B cell (primary cell): ENCODE results near the gene SENP5. TPM values are rescaled to one million over a fixed set of nuclear protein-coding genes. Genes with fewer than 3 reads are reported as not detected.
A peak's percentile ranks its signal among the peaks of the same experiment; 100 is the strongest.

ENCODE experiments used
- ATAC-seq: fragments of 200-7000 bp; cut with Tn5 transposase; one replicate; pipeline ENCODE4 v1.10.0; 2021; ENCODE audit warnings: low read depth, mild to moderate bottlenecking, moderate number of reproducible peaks, moderate library complexity
- CTCF ChIA-PET: fragments of 350-600 bp; sonication (Branson Sonifier 250); formaldehyde crosslinking; loops from one replicate; lab custom pipeline; 2021; ENCODE audit warnings: antibody characterized with exemption, inconsistent platforms; lab: Charles Lee
- POLR2A ChIA-PET: fragments of 350-600 bp; sonication (Branson Sonifier 250); formaldehyde crosslinking; loops from one replicate; lab custom pipeline; 2021; ENCODE audit warnings: antibody characterized with exemption; lab: Charles Lee
- DNase-seq: peaks from one replicate; pipeline ENCODE4 v3.0.0; 2013
- H2AFZ ChIP-seq: 2 replicates; pipeline ENCODE4 v1.6.1; 2012; ENCODE audit warnings: mild to moderate bottlenecking, low read depth, low read length; ENCODE audit not compliant: insufficient read depth, poor library complexity, severe bottlenecking
- H3K27ac ChIP-seq, 2 donors: 1 replicate in 1 of 2; 2 replicates in 1 of 2; pipeline ENCODE4 v1.5.1; 2012 to 2013; ENCODE audit warnings: low read length in 2 of 2, mild to moderate bottlenecking in 2 of 2, moderate library complexity in 1 of 2
- H3K27me3 ChIP-seq, 4 experiments: fragments of 200-600 bp in 1 of 4; sonication (generic) in 1 of 4; replicated peaks in 1 of 4; 1 replicate in 2 of 4; 2 replicates in 2 of 4; pipeline versions ENCODE4 v1.6.1 to v1.7.0; 2013 to 2016; ENCODE audit warnings: low read length in 3 of 4, mild to moderate bottlenecking in 2 of 4, mixed read lengths in 1 of 4, moderate library complexity in 1 of 4; ENCODE audit not compliant: insufficient read depth in 4 of 4, control insufficient read depth in 3 of 4; ENCODE audit errors: control extremely low read depth in 1 of 4
- H3K36me3 ChIP-seq, 2 experiments: replicated peaks in 1 of 2; 1 replicate in 1 of 2; 2 replicates in 1 of 2; pipeline versions ENCODE4 v1.6.1 to v1.7.1; 2013; ENCODE audit warnings: low read length in 1 of 2; ENCODE audit not compliant: insufficient read depth in 2 of 2, control insufficient read depth in 1 of 2; ENCODE audit errors: control extremely low read depth in 1 of 2, extremely low read depth in 1 of 2
- H3K4me1 ChIP-seq, 2 donors: fragments of 200-600 bp in 1 of 2; sonication (generic) in 1 of 2; 1 replicate in 1 of 2; 2 replicates in 1 of 2; pipeline versions ENCODE4 v1.5.1 to v1.6.1; 2013 to 2017; ENCODE audit warnings: low read length in 2 of 2; ENCODE audit not compliant: control insufficient read depth in 2 of 2, insufficient read depth in 2 of 2
- H3K4me2 ChIP-seq: replicated peaks from 2 replicates; pipeline ENCODE3; 2012; ENCODE audit warnings: mild to moderate bottlenecking, low read depth, low read length; ENCODE audit not compliant: poor library complexity, severe bottlenecking
- H3K4me3 ChIP-seq, 5 experiments: fragments of 200-600 bp in 1 of 5; sonication (generic) in 1 of 5; 1 replicate in 3 of 5; 2 replicates in 2 of 5; pipeline versions ENCODE4 v1.5.1 to v1.7.0; 2011 to 2016; ENCODE audit warnings: low read length in 4 of 5, mild to moderate bottlenecking in 4 of 5, low read depth in 2 of 5, control low read depth in 1 of 5, moderate library complexity in 1 of 5; ENCODE audit not compliant: insufficient read depth in 1 of 5; ENCODE audit errors: control extremely low read depth in 1 of 5, extremely low read depth in 1 of 5
- H3K79me2 ChIP-seq: fragments of 200-600 bp; sonication (generic); one replicate; pipeline ENCODE4 v1.6.0; 2016; ENCODE audit warnings: low read length; ENCODE audit not compliant: control insufficient read depth, insufficient read depth
- H3K9ac ChIP-seq: fragments of 200-600 bp; sonication (generic); 2 replicates; pipeline ENCODE4 v1.6.1; 2017; ENCODE audit warnings: mild to moderate bottlenecking, low read length, moderate library complexity
- H3K9me3 ChIP-seq, 3 donors: one replicate each; pipeline versions ENCODE4 v1.6.1 to v1.7.1; 2013; ENCODE audit warnings: low read length in 2 of 3; ENCODE audit not compliant: control insufficient read depth in 2 of 3, insufficient read depth in 1 of 3; ENCODE audit errors: control extremely low read depth in 1 of 3
- H4K20me1 ChIP-seq: 2 replicates; pipeline ENCODE4 v1.6.0; 2012; ENCODE audit warnings: mild to moderate bottlenecking, low read length; ENCODE audit not compliant: insufficient read depth, control insufficient read depth, poor library complexity, severe bottlenecking
- H3K27ac Mint-ChIP-seq: one replicate; pipeline ENCODE4 v1.8.0; 2021; ENCODE audit warnings: mixed read lengths
- H3K27me3 Mint-ChIP-seq: one replicate; pipeline ENCODE4 v1.8.0; 2021; ENCODE audit warnings: mixed read lengths
- H3K4me1 Mint-ChIP-seq: one replicate; pipeline ENCODE4 v1.8.0; 2021; ENCODE audit warnings: mixed read lengths
- H3K4me3 Mint-ChIP-seq: one replicate; pipeline ENCODE4 v1.8.0; 2021; ENCODE audit warnings: mixed read lengths
- H3K9me3 Mint-ChIP-seq: one replicate; pipeline ENCODE4 v1.8.0; 2022; ENCODE audit warnings: mixed read lengths; ENCODE audit not compliant: insufficient read depth
- EZH2 ChIP-seq: IDR thresholded peaks from 2 replicates; pipeline ENCODE4 v1.6.1; 2012; ENCODE audit warnings: borderline replicate concordance, low read depth, mild to moderate bottlenecking, moderate library complexity, low read length; ENCODE audit not compliant: insufficient read depth, poor library complexity, severe bottlenecking
- WGBS: methylation state at CpG from one replicate; pipeline ENCODE4 v1.1.5; 2013; ENCODE audit warnings: missing lambda C conversion rate; ENCODE audit not compliant: insufficient coverage; 5-methylcytosine and 5-hydroxymethylcytosine counted together
- intact Hi-C: fragments of 100-400 bp; cut with micrococcal nuclease; formaldehyde crosslinking; loops from one replicate; pipeline ENCODE4 v1.10.0; 2022
- polyA plus RNA-seq: library from polyadenylated mRNA; depleted of rRNA; stranded (reverse); fragments of >200 nt; gene quantifications from 2 replicates; pipeline ENCODE4 v1.2.3, GENCODE V29; 2012
- total RNA-seq, 2 donors: library from RNA; stranded (reverse); fragments of 120-200 nt in 1 of 2; gene quantifications; 1 replicate in 1 of 2; 2 replicates in 1 of 2; pipeline versions ENCODE4 v1.2.3 to v1.2.4, GENCODE V29; 2013 to 2022
- TF ChIP-seq, protein P1 (sequence below): fragments of 200-600 bp; IDR thresholded peaks from one replicate; pipeline ENCODE4 v1.8.0; 2022; ENCODE audit warnings: antibody characterized with exemption, mild to moderate bottlenecking

Gene SENP5
- total and polyA plus RNA-seq, 2 donors (not counting 1 experiment from before 2014, with no cell fraction given): 9.2 to 51.5 TPM

DNA sequence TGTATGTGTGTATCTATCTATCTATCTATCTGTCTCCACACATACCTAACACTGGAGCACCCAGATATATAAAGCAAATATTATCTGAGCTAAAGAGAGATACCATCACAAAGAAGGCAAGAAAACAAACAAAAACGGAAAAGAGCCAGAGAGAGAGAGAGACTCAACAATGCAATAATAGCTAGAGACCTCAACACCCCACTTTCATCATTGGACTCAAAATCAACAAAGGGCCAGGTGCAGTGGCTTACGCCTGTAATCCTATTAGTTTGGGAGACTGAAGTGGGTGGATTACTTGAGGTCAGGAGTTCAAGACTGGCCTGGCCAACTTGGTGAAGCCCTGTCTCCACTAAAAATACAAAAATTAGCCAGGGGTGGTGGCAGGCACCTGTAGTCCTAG lies 51.2 kb downstream of the SENP5 start:
- WGBS: 100% methylated on average over 1 of the region's 2 CpGs
- no peak overlapping the region for H2AFZ ChIP-seq
- TF ChIP-seq, protein P1, sequence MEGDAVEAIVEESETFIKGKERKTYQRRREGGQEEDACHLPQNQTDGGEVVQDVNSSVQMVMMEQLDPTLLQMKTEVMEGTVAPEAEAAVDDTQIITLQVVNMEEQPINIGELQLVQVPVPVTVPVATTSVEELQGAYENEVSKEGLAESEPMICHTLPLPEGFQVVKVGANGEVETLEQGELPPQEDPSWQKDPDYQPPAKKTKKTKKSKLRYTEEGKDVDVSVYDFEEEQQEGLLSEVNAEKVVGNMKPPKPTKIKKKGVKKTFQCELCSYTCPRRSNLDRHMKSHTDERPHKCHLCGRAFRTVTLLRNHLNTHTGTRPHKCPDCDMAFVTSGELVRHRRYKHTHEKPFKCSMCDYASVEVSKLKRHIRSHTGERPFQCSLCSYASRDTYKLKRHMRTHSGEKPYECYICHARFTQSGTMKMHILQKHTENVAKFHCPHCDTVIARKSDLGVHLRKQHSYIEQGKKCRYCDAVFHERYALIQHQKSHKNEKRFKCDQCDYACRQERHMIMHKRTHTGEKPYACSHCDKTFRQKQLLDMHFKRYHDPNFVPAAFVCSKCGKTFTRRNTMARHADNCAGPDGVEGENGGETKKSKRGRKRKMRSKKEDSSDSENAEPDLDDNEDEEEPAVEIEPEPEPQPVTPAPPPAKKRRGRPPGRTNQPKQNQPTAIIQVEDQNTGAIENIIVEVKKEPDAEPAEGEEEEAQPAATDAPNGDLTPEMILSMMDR: no peak
- no peak for TF ChIP-seq EZH2
- ChIA-PET POLR2A (no interaction called here), CTCF (no interaction called here)
- no peak overlapping the region for H3K9ac ChIP-seq
- peaks cover 6 to 8% of the 10 kb centered on the region in 2 donors for H3K4me1 ChIP-seq
- no peak overlapping the region for H3K27ac ChIP-seq
- H3K4me3 Mint-ChIP-seq: no peak overlapping the region
- H3K9me3 ChIP-seq: peaks cover 4 to 10% (median 10%) of the 10 kb centered on the region in 3 donors
- no peak overlapping the region for H3K4me3 ChIP-seq
- DNase-seq (no peak), ATAC-seq (no peak)
- no peaks in the 10 kb centered on the region for H3K27me3 Mint-ChIP-seq
- H3K27me3 ChIP-seq: no peaks in the 10 kb centered on the region
- H3K4me1 Mint-ChIP-seq: peaks cover 17% of the 10 kb centered on the region
- peaks cover 9 to 14% of the 10 kb centered on the region in 2 experiments for H3K36me3 ChIP-seq
- no peaks in the 10 kb centered on the region for H4K20me1 ChIP-seq
- no peaks in the 10 kb centered on the region for H3K9me3 Mint-ChIP-seq
- no peak overlapping the region for H3K4me2 ChIP-seq
- intact Hi-C loops: no loop called here
- H3K27ac Mint-ChIP-seq: no peak overlapping the region
- H3K79me2 ChIP-seq: no peaks in the 10 kb centered on the region

DNA sequence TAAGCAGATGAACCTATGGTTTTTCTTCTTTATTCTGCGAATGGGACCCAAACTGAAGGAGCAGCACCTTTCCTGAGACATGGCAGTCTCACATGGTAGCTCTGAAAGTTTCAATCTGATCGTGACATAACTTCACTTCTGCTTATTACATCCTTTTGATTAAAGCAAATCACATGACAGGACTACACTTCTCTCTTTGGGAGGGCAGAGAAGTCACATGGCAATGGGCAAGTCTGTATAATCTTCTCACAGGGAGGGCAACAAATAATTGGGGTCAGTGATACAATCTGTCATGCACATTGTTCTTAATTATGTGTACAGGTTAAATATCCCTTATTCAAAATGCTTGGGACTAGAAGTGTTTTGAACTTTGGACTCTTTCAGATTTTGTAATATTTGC lies 53.0 kb downstream of the SENP5 start:
- Histone ChIP-seq H3K9me3 (peaks cover 4 to 10% (median 10%) of the 10 kb centered on the region in 3 donors), H3K27ac (peak overlapping the region in 1 of 2 donors; percentile 66), H3K4me3 (no peak overlapping the region), H3K9ac (no peak overlapping the region), H3K4me2 (peak overlapping the region; percentile 29), H4K20me1 (no peaks in the 10 kb centered on the region), H2AFZ (no peak overlapping the region), H3K4me1 (peaks cover 6 to 8% of the 10 kb centered on the region in 2 donors), H3K27me3 (no peaks in the 10 kb centered on the region), H3K36me3 (peaks cover 6 to 12% of the 10 kb centered on the region in 2 experiments), H3K79me2 (no peaks in the 10 kb centered on the region)
- TF ChIP-seq, protein P1: no peak
- intact Hi-C loops: no loop called here
- no peaks in the 10 kb centered on the region for H3K9me3 Mint-ChIP-seq
- no peaks in the 10 kb centered on the region for H3K27me3 Mint-ChIP-seq
- DNase-seq (peak; percentile 65), ATAC-seq (peak; percentile 43)
- 100% methylated on average over 1 of the region's 2 CpGs for WGBS
- ChIA-PET POLR2A (no interaction called here), CTCF (no interaction called here)
- H3K27ac Mint-ChIP-seq: peak overlapping the region; percentile 72
- H3K4me1 Mint-ChIP-seq: peaks cover 17% of the 10 kb centered on the region
- H3K4me3 Mint-ChIP-seq: peak overlapping the region; percentile 24
